K562 (cell line): ENCODE results near the gene ZNF581. TPM values are rescaled to one million over a fixed set of nuclear protein-coding genes. Genes with fewer than 3 reads are reported as not detected.

Source experiments
- CTBP1 ChIP-seq: fragments of 450-650 bp; IDR thresholded peaks from 2 replicates; pipeline ENCODE4 v1.6.1; 2016; ENCODE audit warnings: borderline replicate concordance
- ESRRB ChIP-seq: fragments of 250-450 bp; sonication (Bioruptor Pico); IDR thresholded peaks from 2 replicates; pipeline ENCODE4 v1.5.0; 2020; ENCODE audit warnings: mild to moderate bottlenecking, moderate library complexity, borderline replicate concordance
- ETV6 ChIP-seq, 3 experiments: fragments of 150-350 bp in 1 of 3; sonication (generic) in 1 of 3; formaldehyde crosslinking in 1 of 3; IDR thresholded peaks; 2 replicates each; pipeline versions ENCODE4 v1.6.1 to v1.8.0; 2014 to 2022; ENCODE audit warnings: borderline replicate concordance in 2 of 3, low read depth in 2 of 3, antibody characterized with exemption in 1 of 3, low read length in 1 of 3, mild to moderate bottlenecking in 1 of 3, missing genetic modification reagents in 1 of 3
- GATAD2B ChIP-seq: fragments of 450-650 bp; IDR thresholded peaks from 2 replicates; pipeline ENCODE4 v1.6.1; 2017; ENCODE audit warnings: mild to moderate bottlenecking, borderline replicate concordance
- MGA ChIP-seq: fragments of 450-650 bp; IDR thresholded peaks from 2 replicates; pipeline ENCODE4 v1.6.1; 2016; ENCODE audit warnings: mild to moderate bottlenecking, moderate library complexity
- NR2C2 ChIP-seq, 2 experiments: fragments of 200-800 bp in 1 of 2; sonication (Bioruptor generic) in 1 of 2; sonication (generic) in 1 of 2; formaldehyde crosslinking in 1 of 2; IDR thresholded peaks; 2 replicates each; pipeline versions ENCODE4 v1.6.1 to v1.8.0; 2016 to 2022; ENCODE audit warnings: mild to moderate bottlenecking in 1 of 2, missing compliant biosample characterization in 1 of 2, missing genetic modification characterization in 1 of 2, missing genetic modification reagents in 1 of 2
- RBFOX2 ChIP-seq: fragments of 200-400 bp; formaldehyde crosslinking; IDR thresholded peaks from 2 replicates; pipeline ENCODE4 v1.6.1; 2017; ENCODE audit warnings: low read depth, mild to moderate bottlenecking, low read length, moderate library complexity
- RHOXF2B ChIP-seq: fragments of 250-450 bp; sonication (Bioruptor Pico); conservative IDR thresholded peaks from 2 replicates; pipeline ENCODE4 v1.5.1; 2021
- RNF2 ChIP-seq: sonication (generic); IDR thresholded peaks from 2 replicates; pipeline ENCODE4 v1.6.1; 2016
- SETDB1 ChIP-seq: IDR thresholded peaks from one replicate; pipeline ENCODE4 v1.6.1; 2012; ENCODE audit warnings: low read length, control low read depth, inconsistent platforms
- SNRNP70 ChIP-seq: fragments of 200-400 bp; formaldehyde crosslinking; optimal IDR thresholded peaks from 2 replicates; pipeline ENCODE3; 2017; ENCODE audit warnings: low read depth, low read length
- STAG1 ChIP-seq: sonication (generic); formaldehyde crosslinking; IDR thresholded peaks from 2 replicates; pipeline ENCODE4 v1.5.0; 2020; ENCODE audit warnings: missing genetic modification reagents, borderline replicate concordance
- ZNF212 ChIP-seq: fragments of 450-650 bp; formaldehyde crosslinking; IDR thresholded peaks from 2 replicates; pipeline ENCODE4 v1.4.0; 2020; ENCODE audit warnings: mild to moderate bottlenecking
- ZNF263 ChIP-seq: sonication (generic); formaldehyde crosslinking; IDR thresholded peaks from 2 replicates; pipeline ENCODE4 v1.8.0; 2022; ENCODE audit warnings: mild to moderate bottlenecking, missing genetic modification reagents, borderline replicate concordance
- polyA plus RNA-seq, 8 experiments: library from polyadenylated mRNA; depleted of rRNA in 4 of 8; stranded (reverse) in 5 of 8; unstranded in 3 of 8; fragments of >200 nt; fragmentation: Nextera tagmentation in 2 of 8; fragmentation: Illumina TruSeq in 1 of 8; extraction: Ambion mirVana in 2 of 8; extraction: Trizol in 1 of 8; gene quantifications; 2 replicates each; pipeline versions ENCODE4 v1.2.1 to v1.2.3, GENCODE V29; 2011 to 2014; ENCODE audit warnings: inconsistent platforms in 1 of 8, missing spikeins in 1 of 8
- total RNA-seq, 7 experiments: library from RNA; depleted of rRNA in 6 of 7; stranded (reverse); fragments of >200 nt in 6 of 7; fragmentation: Illumina TruSeq in 2 of 7; extraction: Trizol in 2 of 7; gene quantifications; 2 replicates each; pipeline versions ENCODE4 v1.2.1 to v1.2.3, GENCODE V29; 2011 to 2021; ENCODE audit warnings: low replicate concordance in 1 of 7

The ZNF581 gene
- total and polyA plus RNA-seq, 9 of the 15 experiments (the other 6 are each of a cell fraction or from before 2014, with no cell fraction given) = 2.4 to 39.4 (median 15.4) TPM

DNA sequence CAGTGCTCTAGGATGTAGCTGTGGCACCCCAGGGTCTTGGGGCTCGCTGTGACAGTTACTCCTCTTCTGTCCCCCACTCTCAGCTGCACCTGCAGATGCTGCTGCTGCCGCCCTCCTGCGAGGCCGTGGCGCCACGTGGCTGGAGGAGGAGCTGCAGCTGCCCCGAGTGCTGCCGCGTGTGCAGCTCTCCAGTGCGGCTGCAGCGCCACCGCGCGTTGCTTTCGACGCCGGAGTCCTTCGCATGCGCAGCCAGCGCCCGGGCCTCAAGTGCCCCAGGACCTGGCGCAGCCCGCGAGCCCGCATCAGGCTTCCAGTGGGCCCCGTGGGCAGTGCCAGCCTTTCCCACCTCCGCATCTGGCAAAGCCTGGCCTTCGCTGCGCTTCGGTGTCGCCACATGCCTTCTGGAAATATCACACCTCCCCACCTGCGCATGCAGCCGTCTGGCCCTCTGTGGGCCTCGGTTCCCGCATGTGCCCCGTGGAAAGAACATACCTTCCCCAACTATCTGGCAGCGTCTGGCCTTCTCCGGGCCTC is 3.3 kb upstream of the ZNF581 start (continued):
- TF ChIP-seq RBFOX2 = peak; percentile 78
- TF ChIP-seq GATAD2B = 0 out of 2 replicates have a peak, but pooled peaks have one; percentile 41
- TF ChIP-seq MGA = peak; percentile 100
- TF ChIP-seq ZNF263 (CRISPR knock-in tag) = peak; percentile 91
- no peak for TF ChIP-seq ZNF212 (CRISPR knock-in tag)
- peak; percentile 77 for TF ChIP-seq NR2C2 (CRISPR knock-in tag; IDR thresholded peaks at IDR 0.05)
- no peak for TF ChIP-seq NR2C2 (tag; IDR thresholded peaks at IDR 0.05)
- no peak for TF ChIP-seq SETDB1
- no peak for TF ChIP-seq RHOXF2B (CRISPR knock-in tag)
- peak; percentile 95 for TF ChIP-seq RNF2
- TF ChIP-seq SNRNP70 = no peak
- peak; percentile 82 for TF ChIP-seq STAG1
- no peak for TF ChIP-seq ESRRB (CRISPR knock-in tag)
- peak; percentile 47; the same call in 1 of the 2 replicates for TF ChIP-seq CTBP1
- no peak for TF ChIP-seq ETV6 (IDR thresholded peaks at IDR 0.05; ENCODE audit: borderline replicate concordance in 1 of 2, low read depth in 2 of 2, low read length in 1 of 2)
- peak; percentile 98 for TF ChIP-seq ETV6 (CRISPR knock-in tag; IDR thresholded peaks at IDR 0.05; ENCODE audit: borderline replicate concordance)
